HG02973 (cell line): ENCODE measurements around the gene B3GAT1.
"Not testable (repeated sequence)": the region's sequence is repeated elsewhere in the genome, so short reads cannot be mapped to it uniquely, and the experiment has no call there.

Experiments
- ATAC-seq: cut with Tn5 transposase; IDR thresholded peaks from one replicate; pipeline ENCODE4 v1.9.1; 2021; ENCODE audit warnings: moderate library complexity; ENCODE audit not compliant: unreplicated experiment

The B3GAT1 gene

GRCh38 chr11:134412203-134413042 is at the start of gene B3GAT1:
TSS of gene B3GAT1 (minus strand) at chr11:134412242. CDS start at chr11:134387659, 24,583 bp downstream.
- no peak for ATAC-seq

- ATAC-seq, result no peak
Measured at GRCh38 chr11:134461621-134462020, 49.6 kb upstream of the B3GAT1 start.

GRCh38 chr11:134460881-134461280 is 48.8 kb upstream of the B3GAT1 start:
- ATAC-seq, result no peak

GRCh38 chr11:134460062-134460561 is 48.1 kb upstream of the B3GAT1 start:
- ATAC-seq, result no peak

GRCh38 chr11:134459246-134460061 is 47.4 kb upstream of the B3GAT1 start:
- no peak for ATAC-seq

- ATAC-seq, result not testable (repeated sequence)
Measured at GRCh38 chr11:134457411-134458007, 45.5 kb upstream of the B3GAT1 start.

GRCh38 chr11:134455516-134455915 is 43.5 kb upstream of the B3GAT1 start:
- ATAC-seq, result no peak

- no peak for ATAC-seq
Measured at GRCh38 chr11:134454146-134454690, 42.2 kb upstream of the B3GAT1 start.

GRCh38 chr11:134453441-134453840 is 41.4 kb upstream of the B3GAT1 start:
- no peak for ATAC-seq

GRCh38 chr11:134452838-134453155 is 40.8 kb upstream of the B3GAT1 start:
- no peak for ATAC-seq

- no peak for ATAC-seq
Measured at GRCh38 chr11:134452026-134452837, 40.2 kb upstream of the B3GAT1 start.

GRCh38 chr11:134450186-134450585 is 38.1 kb upstream of the B3GAT1 start:
- no peak for ATAC-seq

GRCh38 chr11:134449713-134450112 is 37.7 kb upstream of the B3GAT1 start:
- ATAC-seq, result no peak

GRCh38 chr11:134449051-134449450 is 37.0 kb upstream of the B3GAT1 start:
- no peak for ATAC-seq

GRCh38 chr11:134447696-134448095 is 35.7 kb upstream of the B3GAT1 start:
- ATAC-seq, result no peak

- no peak for ATAC-seq
Measured at GRCh38 chr11:134445601-134446325, 33.7 kb upstream of the B3GAT1 start.

- not testable (repeated sequence) for ATAC-seq
Measured at GRCh38 chr11:134444160-134445108, 32.4 kb upstream of the B3GAT1 start.

- no peak for ATAC-seq
Measured at GRCh38 chr11:134443246-134443645, 31.2 kb upstream of the B3GAT1 start.

- ATAC-seq, result no peak
Measured at GRCh38 chr11:134442246-134442645, 30.2 kb upstream of the B3GAT1 start.
